ENCODE data around the gene SYNE1. TPM values are rescaled to one million over a fixed set of nuclear protein-coding genes. Genes with fewer than 3 reads are reported as not detected.

SYNE1 gene
- total RNA-seq, 2 experiments from 2014 or later: 29.5 to 35.1 TPM

- POLR2A ChIA-PET: no interaction called here
- no peak overlapping the region for H3K27ac Mint-ChIP-seq
- H3K27me3 Mint-ChIP-seq: peaks cover 2% of the 10 kb centered on the region
- TF ChIP-seq CTCF (IDR thresholded peaks at IDR 0.05): no peak
- CTCF ChIA-PET: interaction anchor here (1.0 to 1.5 kb wide), 2 partner anchors 14 to 154 kb away, joined by 3 to 5 read pairs; no protein-coding TSS in a partner anchor
- H3K9me3 Mint-ChIP-seq: no peaks in the 10 kb centered on the region
- no peaks in the 10 kb centered on the region for H3K4me1 Mint-ChIP-seq (ENCODE audit: low read depth)
- no peak overlapping the region for H3K4me3 Mint-ChIP-seq
- intact Hi-C loops (cut with micrococcal nuclease): no loop called here
- no peak for DNase-seq
- H3K36me3 Mint-ChIP-seq (ENCODE audit: low read depth): no peaks in the 10 kb centered on the region
- no peak for ATAC-seq
Observed at GRCh38 chr6:152110886-152111820, 526.0 kb downstream of the SYNE1 start.

GRCh38 chr6:152107973-152108372 lies 529.2 kb downstream of the SYNE1 start:
- ATAC-seq (no peak), DNase-seq (no peak)
- TF ChIP-seq CTCF (IDR thresholded peaks at IDR 0.05): no peak
- Mint-ChIP-seq H3K27me3 (peaks cover 2% of the 10 kb centered on the region), H3K27ac (no peak overlapping the region), H3K36me3 (ENCODE audit: low read depth) (no peaks in the 10 kb centered on the region), H3K4me1 (ENCODE audit: low read depth) (no peaks in the 10 kb centered on the region), H3K4me3 (no peak overlapping the region), H3K9me3 (no peaks in the 10 kb centered on the region)
- ChIA-PET POLR2A (no interaction called here), CTCF (no interaction called here)
- intact Hi-C loops (cut with micrococcal nuclease): no loop called here

GRCh38 chr6:152100183-152100618 lies 537.0 kb downstream of the SYNE1 start:
- Mint-ChIP-seq H3K4me1 (ENCODE audit: low read depth) (no peaks in the 10 kb centered on the region), H3K4me3 (no peak overlapping the region), H3K9me3 (no peaks in the 10 kb centered on the region), H3K27me3 (no peaks in the 10 kb centered on the region), H3K36me3 (ENCODE audit: low read depth) (no peaks in the 10 kb centered on the region), H3K27ac (no peak overlapping the region)
- CTCF ChIA-PET: interaction anchor here (1.4 kb wide), 1 partner anchor 335 kb away, joined by 4 read pairs; no protein-coding TSS in a partner anchor
- ATAC-seq (no peak), DNase-seq (no peak)
- intact Hi-C loops (cut with micrococcal nuclease): no loop called here
- TF ChIP-seq CTCF (IDR thresholded peaks at IDR 0.05): no peak
- POLR2A ChIA-PET: no interaction called here

GRCh38 chr6:152099446-152100182 lies 537.5 kb downstream of the SYNE1 start:
- Mint-ChIP-seq H3K36me3 (ENCODE audit: low read depth) (no peaks in the 10 kb centered on the region), H3K27me3 (no peaks in the 10 kb centered on the region), H3K9me3 (no peaks in the 10 kb centered on the region), H3K4me3 (no peak overlapping the region), H3K4me1 (ENCODE audit: low read depth) (peaks cover 3% of the 10 kb centered on the region), H3K27ac (no peak overlapping the region)
- no peak for ATAC-seq
- DNase-seq: no peak
- intact Hi-C loops (cut with micrococcal nuclease): no loop called here
- ChIA-PET CTCF (no interaction called here), POLR2A (no interaction called here)
- TF ChIP-seq CTCF (IDR thresholded peaks at IDR 0.05): no peak

- intact Hi-C loops (cut with micrococcal nuclease): no loop called here
- H3K9me3 Mint-ChIP-seq: no peaks in the 10 kb centered on the region
- no peak overlapping the region for H3K4me3 Mint-ChIP-seq
- H3K36me3 Mint-ChIP-seq (ENCODE audit: low read depth): no peaks in the 10 kb centered on the region
- H3K27ac Mint-ChIP-seq: no peak overlapping the region
- CTCF ChIA-PET: interaction anchor here (1.6 kb wide), 1 partner anchor 26 kb away, joined by 5 read pairs; no protein-coding TSS in a partner anchor
- POLR2A ChIA-PET: no interaction called here
- ATAC-seq (no peak), DNase-seq (no peak)
- H3K4me1 Mint-ChIP-seq (ENCODE audit: low read depth): peaks cover 3% of the 10 kb centered on the region
- TF ChIP-seq CTCF (IDR thresholded peaks at IDR 0.05): no peak
- no peaks in the 10 kb centered on the region for H3K27me3 Mint-ChIP-seq
Observed at GRCh38 chr6:152098683-152099082, 538.5 kb downstream of the SYNE1 start.

All from activated CD8-positive, alpha-beta T cell treated with anti-CD3 and anti-CD28 coated beads for 36 hours (primary cell).